ENCODE measurements around the gene AGK.

Gene AGK

GRCh38 chr7:141567432-141567831 is 16.2 kb downstream of the AGK start:
- TF ChIP-seq ZFX (IDR thresholded peaks at IDR 0.05; ENCODE audit: borderline replicate concordance) (no peak), CTCF (IDR thresholded peaks at IDR 0.05) (no peak)
- no peak overlapping the region for H3K27ac ChIP-seq

GRCh38 chr7:141568227-141568626 is 17.0 kb downstream of the AGK start:
- no peak overlapping the region for H3K27ac ChIP-seq
- TF ChIP-seq CTCF (IDR thresholded peaks at IDR 0.05), result no peak
- no peak for TF ChIP-seq ZFX (IDR thresholded peaks at IDR 0.05; ENCODE audit: borderline replicate concordance)

- H3K27ac ChIP-seq, result no peak overlapping the region
- no peak for TF ChIP-seq CTCF (IDR thresholded peaks at IDR 0.05)
- TF ChIP-seq ZFX (IDR thresholded peaks at IDR 0.05; ENCODE audit: borderline replicate concordance), result no peak
Measured at GRCh38 chr7:141571059-141571458, 19.8 kb downstream of the AGK start.

- no peak overlapping the region for H3K27ac ChIP-seq
- TF ChIP-seq CTCF (IDR thresholded peaks at IDR 0.05), result no peak
- no peak for TF ChIP-seq ZFX (IDR thresholded peaks at IDR 0.05; ENCODE audit: borderline replicate concordance)
Measured at GRCh38 chr7:141572175-141572574, 21.0 kb downstream of the AGK start.

- TF ChIP-seq ZFX (IDR thresholded peaks at IDR 0.05; ENCODE audit: borderline replicate concordance), result no peak
- no peak for TF ChIP-seq CTCF (IDR thresholded peaks at IDR 0.05)
- no peak overlapping the region for H3K27ac ChIP-seq
Measured at GRCh38 chr7:141573511-141573910, 22.3 kb downstream of the AGK start.

- H3K27ac ChIP-seq, result no peak overlapping the region
- no peak for TF ChIP-seq ZFX (IDR thresholded peaks at IDR 0.05; ENCODE audit: borderline replicate concordance)
- no peak for TF ChIP-seq CTCF (IDR thresholded peaks at IDR 0.05)
Measured at GRCh38 chr7:141575164-141575563, 24.0 kb downstream of the AGK start.

GRCh38 chr7:141575654-141576448 is 24.6 kb downstream of the AGK start:
- TF ChIP-seq CTCF (IDR thresholded peaks at IDR 0.05) (no peak), ZFX (IDR thresholded peaks at IDR 0.05; ENCODE audit: borderline replicate concordance) (no peak)
- H3K27ac ChIP-seq, result no peak overlapping the region
